Endodermal cell (in vitro differentiated cells): ENCODE data around the gene PAK1IP1. TPM values are rescaled to one million over a fixed set of nuclear protein-coding genes. Genes with fewer than 3 reads are reported as not detected.

ENCODE experiments used
- DNase-seq: peaks from one replicate; pipeline ENCODE4 v3.0.0-alpha.2; 2017
- H3K27ac ChIP-seq: 2 replicates; pipeline ENCODE4 v1.5.1; 2013; ENCODE audit warnings: mild to moderate bottlenecking, low read depth, low read length, moderate library complexity
- H3K27me3 ChIP-seq: 2 replicates; pipeline ENCODE4 v1.6.1; 2013; ENCODE audit warnings: mild to moderate bottlenecking, low read length, moderate library complexity; ENCODE audit not compliant: insufficient read depth, control insufficient read depth, poor library complexity, severe bottlenecking
- H3K36me3 ChIP-seq: 2 replicates; pipeline ENCODE4 v1.7.0; 2013; ENCODE audit warnings: mild to moderate bottlenecking, low read length, moderate library complexity; ENCODE audit not compliant: control insufficient read depth, insufficient read depth
- H3K4me1 ChIP-seq: one replicate; pipeline ENCODE4 v1.7.0; 2013; ENCODE audit warnings: low read length; ENCODE audit not compliant: control insufficient read depth, insufficient read depth
- H3K4me3 ChIP-seq: 2 replicates; pipeline ENCODE4 v1.5.1; 2013; ENCODE audit warnings: mild to moderate bottlenecking, low read length, moderate library complexity
- H3K9ac ChIP-seq: 2 replicates; pipeline ENCODE4 v1.6.1; 2013; ENCODE audit warnings: mild to moderate bottlenecking, low read length, moderate library complexity; ENCODE audit not compliant: poor library complexity, severe bottlenecking; ENCODE audit errors: extremely low read depth
- H3K9me3 ChIP-seq: 2 replicates; pipeline ENCODE4 v1.6.1; 2013; ENCODE audit warnings: mild to moderate bottlenecking, low read length, moderate library complexity; ENCODE audit not compliant: control insufficient read depth
- H3K27ac Mint-ChIP-seq: 2 replicates; pipeline ENCODE4 v1.8.0; 2020; ENCODE audit warnings: mixed read lengths
- H3K27me3 Mint-ChIP-seq: 2 replicates; pipeline ENCODE4 v1.8.0; 2021; ENCODE audit warnings: mild to moderate bottlenecking, mixed read lengths; ENCODE audit not compliant: insufficient read depth
- H3K36me3 Mint-ChIP-seq: 2 replicates; pipeline ENCODE4 v1.8.0; 2020; ENCODE audit warnings: low read depth, mixed read lengths
- H3K4me1 Mint-ChIP-seq: 2 replicates; pipeline ENCODE4 v1.8.0; 2020; ENCODE audit warnings: mixed read lengths
- H3K4me3 Mint-ChIP-seq: 2 replicates; pipeline ENCODE4 v1.8.0; 2020; ENCODE audit warnings: mild to moderate bottlenecking, moderate library complexity, mixed read lengths
- H3K9me3 Mint-ChIP-seq: 2 replicates; pipeline ENCODE4 v1.8.0; 2020; ENCODE audit warnings: mild to moderate bottlenecking, mixed read lengths
- CTCF ChIP-seq: fragments of 200-600 bp; sonication (generic); conservative IDR thresholded peaks from 2 replicates; pipeline ENCODE4 v1.5.0; 2021; ENCODE audit warnings: antibody characterized with exemption, mild to moderate bottlenecking
- WGBS, 2 experiments: methylation state at CpG; one replicate each; pipeline versions ENCODE4 v1.1.5 to v1.1.7; 2013; ENCODE audit warnings: missing lambda C conversion rate in 2 of 2, mixed read lengths in 1 of 2; ENCODE audit not compliant: insufficient coverage in 1 of 2, insufficient read length in 1 of 2; 5-methylcytosine and 5-hydroxymethylcytosine counted together
- total RNA-seq, 2 donors: library from RNA; stranded (reverse); fragmentation: NEBNext Ultra II Directional in 1 of 2; extraction: Animal tissue kit (Norgen Biotek cat#: 25700) in 1 of 2; gene quantifications; 2 replicates in 1 of 2; 3 replicates in 1 of 2; pipeline ENCODE4 v1.2.1, GENCODE V29; 2021

The PAK1IP1 gene
- total RNA-seq, 2 donors from 2014 or later: 15.3 to 16.8 TPM

- peaks cover 8% of the 10 kb centered on the region for H3K4me1 ChIP-seq
- no peak overlapping the region for H3K4me3 ChIP-seq
- H3K9me3 Mint-ChIP-seq: no peaks in the 10 kb centered on the region
- WGBS, 2 experiments: 81% methylated on average over 1 of the region's 1 CpG; no CpG with 5 or more reads in 1 of the 2 experiments
- no peaks in the 10 kb centered on the region for H3K27me3 Mint-ChIP-seq
- no peaks in the 10 kb centered on the region for H3K27me3 ChIP-seq
- no peak overlapping the region for H3K27ac ChIP-seq
- no peak overlapping the region for H3K4me3 Mint-ChIP-seq
- H3K27ac Mint-ChIP-seq: no peak overlapping the region
- TF ChIP-seq CTCF: no peak
- H3K36me3 ChIP-seq: peaks cover 84% of the 10 kb centered on the region
- no peak for DNase-seq
- no peaks in the 10 kb centered on the region for H3K9me3 ChIP-seq
- no peak overlapping the region for H3K9ac ChIP-seq
- peaks cover 91% of the 10 kb centered on the region for H3K36me3 Mint-ChIP-seq
- H3K4me1 Mint-ChIP-seq: peaks cover 19% of the 10 kb centered on the region
These were observed 61.3 kb downstream of the PAK1IP1 start for GRCh38 chr6:10756085-10756484.

Other genes starting within 250 kb of the PAK1IP1 start
- gene GCNT2, start 173.6 kb upstream of the PAK1IP1 start, total RNA-seq: 10 to 100 TPM; 23.3 to 24.9 TPM
- gene C6orf52, start 356 bp upstream of the PAK1IP1 start, total RNA-seq: 1 to 10 TPM; 1.7 to 1.9 TPM
- 100 to 1,000 TPM; 102 to 118 TPM for gene TMEM14C, start 28.1 kb downstream of the PAK1IP1 start, total RNA-seq
- 100 to 1,000 TPM; 165 to 242 TPM for gene TMEM14B, start 52.8 kb downstream of the PAK1IP1 start, total RNA-seq
- under 1 TPM; 0.18 to 0.35 TPM for gene MAK, start 143.6 kb downstream of the PAK1IP1 start, total RNA-seq
- not detected for gene GCM2, start 187.1 kb downstream of the PAK1IP1 start, total RNA-seq
- gene SYCP2L, start 192.1 kb downstream of the PAK1IP1 start, total RNA-seq: 10 to 100 TPM in 1 of 2 donors, 1 to 10 TPM in 1; 4.2 to 12.4 TPM